GM12878 (cell line): ENCODE measurements around the gene NODAL. TPM values are rescaled to one million over a fixed set of nuclear protein-coding genes. Genes with fewer than 3 reads are reported as not detected.

Source experiments
- ATAC-seq: fragments of 200-7000 bp; cut with Tn5 transposase; 3 replicates; pipeline ENCODE4 v1.9.1; 2020; ENCODE audit warnings: mild to moderate bottlenecking, moderate library complexity
- BruUV-seq: library from RNA; stranded (reverse); fragments of 400-500 nt; replicated peaks from 2 replicates; lab custom pipeline; 2021; lab: Mats Ljungman, UMichigan
- CTCF ChIA-PET: fragments of 300-600 bp; sonication (Branson Sonifier 250); formaldehyde crosslinking; extraction: SDS; loops from one replicate; lab custom pipeline; 2021; ENCODE audit warnings: inconsistent platforms; lab: Yijun Ruan, JAX
- POLR2A ChIA-PET: fragments of 350-600 bp; formaldehyde crosslinking; extraction: SDS; loops from one replicate; lab custom pipeline; 2021; ENCODE audit warnings: inconsistent platforms; lab: Charles Lee
- RAD21 ChIA-PET: fragments of 300-600 bp; sonication (Branson Sonifier 250); formaldehyde crosslinking; loops from one replicate; lab custom pipeline; 2023; ENCODE audit warnings: antibody characterized with exemption; ENCODE audit not compliant: unreplicated experiment; lab: Charles Lee
- SMC1A ChIA-PET: fragments of 300-600 bp; sonication (Branson Sonifier 250); formaldehyde crosslinking; loops from one replicate; lab custom pipeline; 2023; ENCODE audit not compliant: unreplicated experiment, uncharacterized antibody; lab: Charles Lee
- DNase-seq: peaks from one replicate; pipeline ENCODE4 v3.0.0-alpha.2; 2011; ENCODE audit warnings: low read depth, low spot score
- FAIRE-seq: peaks from 3 replicates; lab custom pipeline; 2011; peaks lifted over from hg19 to GRCh38; lab: Jason Lieb, UNC
- H2AFZ ChIP-seq: 2 replicates; pipeline ENCODE4 v1.6.0; 2011; ENCODE audit warnings: low read depth, low read length, control low read depth; ENCODE audit not compliant: control insufficient read depth
- H3K27ac ChIP-seq: 2 replicates; pipeline ENCODE4 v1.5.1; 2011; ENCODE audit warnings: control low read depth; ENCODE audit not compliant: control insufficient read depth, insufficient read depth
- H3K27me3 ChIP-seq, 2 experiments: replicated peaks in 1 of 2; 2 replicates each; pipeline versions ENCODE4 v1.6.0 to v1.6.1; 2011; ENCODE audit warnings: low read length in 1 of 2; ENCODE audit not compliant: control insufficient read depth in 2 of 2, insufficient read depth in 2 of 2
- H3K36me3 ChIP-seq, 2 experiments: 2 replicates each; pipeline ENCODE4 v1.5.1; 2011; ENCODE audit warnings: low read length in 1 of 2; ENCODE audit not compliant: control insufficient read depth in 2 of 2, insufficient read depth in 2 of 2
- H3K4me1 ChIP-seq: 2 replicates; pipeline ENCODE4 v1.6.1; 2011; ENCODE audit warnings: mild to moderate bottlenecking, low read length, moderate library complexity, mixed read lengths; ENCODE audit not compliant: control insufficient read depth, insufficient read depth
- H3K4me2 ChIP-seq: 2 replicates; pipeline ENCODE4 v1.6.0; 2011; ENCODE audit warnings: control low read depth; ENCODE audit not compliant: control insufficient read depth, insufficient read depth
- H3K4me3 ChIP-seq: fragments of 200-600 bp; sonication (generic); 2 replicates; pipeline ENCODE4 v1.5.1; 2016
- H3K79me2 ChIP-seq: 2 replicates; pipeline ENCODE4 v1.6.0; 2011; ENCODE audit warnings: low read length; ENCODE audit not compliant: control insufficient read depth, insufficient read depth
- H3K9ac ChIP-seq: 2 replicates; pipeline ENCODE4 v1.8.0; 2011; ENCODE audit warnings: low read length, control low read depth, mixed read lengths; ENCODE audit not compliant: control insufficient read depth, insufficient read depth
- H3K9me3 ChIP-seq: replicated peaks from 3 replicates; pipeline ENCODE4 v1.5.1; 2011; ENCODE audit warnings: mild to moderate bottlenecking, low read length; ENCODE audit not compliant: control insufficient read depth, insufficient read depth
- H4K20me1 ChIP-seq: 2 replicates; pipeline ENCODE4 v1.6.0; 2011; ENCODE audit not compliant: control insufficient read depth, insufficient read depth
- FOXK2 ChIP-seq: fragments of 450-650 bp; IDR thresholded peaks from 2 replicates; pipeline ENCODE4 v1.6.1; 2017; ENCODE audit warnings: mild to moderate bottlenecking, moderate library complexity
- IRF4 ChIP-seq: IDR thresholded peaks from 2 replicates; pipeline ENCODE4 v1.6.1; 2011; ENCODE audit warnings: low read depth, low read length
- MEF2A ChIP-seq: IDR thresholded peaks from 2 replicates; pipeline ENCODE4 v1.6.1; 2011; ENCODE audit warnings: low read depth, mild to moderate bottlenecking, low read length, moderate library complexity; ENCODE audit not compliant: insufficient read depth
- POLR2AphosphoS5 ChIP-seq: IDR thresholded peaks from 2 replicates; pipeline ENCODE4 v1.6.1; 2011; ENCODE audit warnings: mild to moderate bottlenecking, low read length, inconsistent platforms
- RUNX3 ChIP-seq: IDR thresholded peaks from 2 replicates; pipeline ENCODE4 v1.6.1; 2012; ENCODE audit warnings: low read length, inconsistent platforms
- SMC3 ChIP-seq: IDR thresholded peaks from 2 replicates; pipeline ENCODE4 v1.6.1; 2011; ENCODE audit warnings: low read length, improper control_type of control experiment, borderline replicate concordance
- SPI1 ChIP-seq: IDR thresholded peaks from 2 replicates; pipeline ENCODE4 v1.6.1; 2011; ENCODE audit warnings: low read depth, mild to moderate bottlenecking, low read length, moderate library complexity, borderline replicate concordance; ENCODE audit not compliant: insufficient read depth
- WGBS: methylation state at CpG from one replicate; pipeline ENCODE4 v1.1.6; 2016; ENCODE audit warnings: low lambda C conversion rate; ENCODE audit not compliant: insufficient replicate concordance, insufficient coverage; ENCODE audit errors: missing lambda C conversion rate; 5-methylcytosine and 5-hydroxymethylcytosine counted together
- in situ Hi-C: fragments of 300-500 bp; cut with MboI; formaldehyde crosslinking; loops from 9 replicates; pipeline ENCODE4 v1.14.3; 2018; ENCODE audit warnings: mixed read lengths
- intact Hi-C: fragments of 100-400 bp; cut with micrococcal nuclease; formaldehyde crosslinking; loops from one replicate; pipeline ENCODE4 v1.14.2; 2022; ENCODE audit not compliant: unreplicated experiment
- polyA plus RNA-seq, 11 experiments: library from polyadenylated mRNA; depleted of rRNA in 4 of 11; unstranded in 6 of 11; stranded (reverse) in 5 of 11; fragments of >200 nt; fragmentation: Nextera tagmentation in 4 of 11; fragmentation: Illumina TruSeq in 1 of 11; extraction: Ambion mirVana in 4 of 11; extraction: Trizol in 1 of 11; gene quantifications; 1 replicate in 1 of 11; 2 replicates in 10 of 11; pipeline versions ENCODE4 v1.2.1 to v1.2.3, GENCODE V29; 2011 to 2016; ENCODE audit warnings: inconsistent platforms in 2 of 11, missing spikeins in 2 of 11, low read depth in 1 of 11
- total RNA-seq, 4 experiments: library from RNA; depleted of rRNA in 3 of 4; stranded (reverse); fragments of >200 nt in 3 of 4; fragmentation: Illumina TruSeq in 1 of 4; extraction: Trizol in 1 of 4; gene quantifications; 2 replicates each; pipeline versions ENCODE4 v1.2.1 to v1.2.3, GENCODE V29; 2013 to 2021
- TF ChIP-seq, protein P1 (sequence below): fragments of 450-650 bp; formaldehyde crosslinking; IDR thresholded peaks from 2 replicates; pipeline ENCODE4 v1.4.0; 2022; ENCODE audit warnings: mild to moderate bottlenecking, moderate library complexity

Gene NODAL
- total and polyA plus RNA-seq, 10 of the 15 experiments (the other 5 are each of a cell fraction or from before 2014, with no cell fraction given), result not detected

DNA sequence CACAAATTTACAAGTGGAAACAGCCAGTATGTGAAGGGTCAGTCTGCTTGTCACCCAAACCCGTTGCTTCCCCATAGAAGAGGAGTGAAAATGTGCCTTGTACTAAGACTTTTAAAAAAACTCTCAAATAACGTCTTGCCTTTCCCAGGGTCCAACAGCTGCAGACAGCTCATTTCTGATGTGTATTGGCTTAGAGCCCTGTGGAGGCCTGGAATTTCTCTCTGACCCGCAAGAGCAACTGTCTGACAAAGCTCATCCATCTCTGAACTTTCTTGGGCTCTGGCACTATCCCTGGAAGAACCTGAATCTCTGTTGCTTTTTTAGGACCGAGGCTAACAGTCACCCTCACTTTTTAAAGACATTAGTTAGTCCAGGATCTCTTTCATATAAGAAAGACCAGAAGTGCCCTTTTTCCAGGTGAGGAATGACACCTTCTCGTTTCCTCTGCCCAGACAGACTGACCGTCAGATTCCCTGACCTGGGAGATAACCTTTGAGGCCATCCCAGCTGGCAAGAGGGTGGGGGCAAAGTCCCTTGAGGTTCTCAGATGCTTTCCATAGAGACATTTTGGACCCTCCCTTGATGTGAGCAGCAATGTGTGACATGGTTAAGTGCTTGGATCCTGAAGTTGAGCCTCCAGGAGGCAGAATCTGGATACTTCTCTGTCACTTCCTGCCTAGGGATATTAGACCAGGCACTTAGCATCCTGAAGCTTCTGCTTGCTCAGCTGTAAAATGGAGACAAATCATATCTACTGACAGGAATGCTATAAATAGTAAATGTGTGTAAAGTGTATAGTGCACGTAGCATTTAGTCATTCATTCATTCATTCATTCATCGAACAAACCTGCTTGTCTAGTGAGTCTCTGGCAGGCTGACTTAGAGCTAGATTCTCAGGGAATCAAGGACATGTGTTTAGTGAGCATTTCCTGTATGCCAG, 4.5 kb upstream of the NODAL start:
- Histone ChIP-seq H4K20me1 (no peaks in the 10 kb centered on the region), H3K79me2 (no peaks in the 10 kb centered on the region), H3K27ac (no peak overlapping the region), H3K27me3 (peaks cover 9 to 14% of the 10 kb centered on the region in 2 experiments), H2AFZ (no peak overlapping the region), H3K4me3 (no peak overlapping the region), H3K9me3 (no peaks in the 10 kb centered on the region), H3K36me3 (no peaks in the 10 kb centered on the region), H3K4me1 (no peaks in the 10 kb centered on the region), H3K9ac (no peak overlapping the region), H3K4me2 (no peak overlapping the region)
- DNase-seq (no peak), ATAC-seq (no peak), FAIRE-seq (no peak)
- TF ChIP-seq MEF2A (no peak), POLR2AphosphoS5 (no peak), SMC3 (no peak), IRF4 (no peak), SPI1 (no peak), FOXK2 (no peak), RUNX3 (no peak)
- TF ChIP-seq, protein P1, sequence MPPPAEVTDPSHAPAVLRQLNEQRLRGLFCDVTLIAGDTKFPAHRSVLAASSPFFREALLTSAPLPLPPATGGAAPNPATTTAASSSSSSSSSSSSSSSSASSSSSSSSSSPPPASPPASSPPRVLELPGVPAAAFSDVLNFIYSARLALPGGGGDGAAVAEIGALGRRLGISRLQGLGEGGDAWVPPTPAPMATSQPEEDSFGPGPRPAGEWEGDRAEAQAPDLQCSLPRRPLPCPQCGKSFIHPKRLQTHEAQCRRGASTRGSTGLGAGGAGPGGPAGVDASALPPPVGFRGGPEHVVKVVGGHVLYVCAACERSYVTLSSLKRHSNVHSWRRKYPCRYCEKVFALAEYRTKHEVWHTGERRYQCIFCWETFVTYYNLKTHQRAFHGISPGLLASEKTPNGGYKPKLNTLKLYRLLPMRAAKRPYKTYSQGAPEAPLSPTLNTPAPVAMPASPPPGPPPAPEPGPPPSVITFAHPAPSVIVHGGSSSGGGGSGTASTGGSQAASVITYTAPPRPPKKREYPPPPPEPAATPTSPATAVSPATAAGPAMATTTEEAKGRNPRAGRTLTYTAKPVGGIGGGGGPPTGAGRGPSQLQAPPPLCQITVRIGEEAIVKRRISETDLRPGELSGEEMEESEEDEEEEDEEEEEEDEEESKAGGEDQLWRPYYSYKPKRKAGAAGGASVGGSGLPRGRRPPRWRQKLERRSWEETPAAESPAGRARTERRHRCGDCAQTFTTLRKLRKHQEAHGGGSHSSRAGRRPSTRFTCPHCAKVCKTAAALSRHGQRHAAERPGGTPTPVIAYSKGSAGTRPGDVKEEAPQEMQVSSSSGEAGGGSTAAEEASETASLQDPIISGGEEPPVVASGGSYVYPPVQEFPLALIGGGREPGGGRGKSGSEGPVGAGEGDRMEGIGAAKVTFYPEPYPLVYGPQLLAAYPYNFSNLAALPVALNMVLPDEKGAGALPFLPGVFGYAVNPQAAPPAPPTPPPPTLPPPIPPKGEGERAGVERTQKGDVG (CRISPR knock-in tag), result no peak
- WGBS, result 41% methylated on average over 8 of the region's 8 CpGs
- intact Hi-C loops (no loop called here), in situ Hi-C loops (no loop called here)
- CTCF ChIA-PET, result interaction anchor here (0.7 to 1.2 kb wide), 3 partner anchors 10 to 39 kb away, joined by 3 read pairs; no protein-coding TSS in a partner anchor
- no TSS peak for BruUV-seq
- RAD21 ChIA-PET, result interaction anchor here (0.9 to 1.5 kb wide), 2 partner anchors 59 to 103 kb away, joined by 3 read pairs; no protein-coding TSS in a partner anchor
- POLR2A ChIA-PET, result no interaction called here
- SMC1A ChIA-PET, result interaction anchor here (0.6 to 1.5 kb wide), 3 partner anchors 21 to 224 kb away, joined by 3 to 4 read pairs (median 3); no protein-coding TSS in a partner anchor
